ENCODE results near the gene KCNA3. TPM values are rescaled to one million over a fixed set of nuclear protein-coding genes. Genes with fewer than 3 reads are reported as not detected.

KCNA3 gene
- total and polyA plus RNA-seq, 2 of the 4 experiments (the other 2 are of a cell fraction), result under 0.01 to 0.09 TPM

GRCh38 chr1:110667776-110668175 is 7.0 kb downstream of the KCNA3 start:
- H3K4me2 ChIP-seq (ENCODE audit: low read depth, low read length), result no peak overlapping the region
- H3K79me1 ChIP-seq (ENCODE audit: low read depth in 1 of 2, low read length in 2 of 2), result no peaks in the 10 kb centered on the region; a peak in 1 of 4 replicates
- H2AK5ac ChIP-seq (ENCODE audit: low read depth, low read length), result no peak overlapping the region
- H4K5ac ChIP-seq (ENCODE audit: low read depth, low read length), result no peak overlapping the region
- no peak overlapping the region for H3K14ac ChIP-seq (replicated peaks; ENCODE audit: low read depth, low read length)
- no peak overlapping the region for H2BK20ac ChIP-seq (ENCODE audit: low read depth, low read length)
- H2BK120ac ChIP-seq (ENCODE audit: low read depth, low read length), result no peak overlapping the region
- no peak for TF ChIP-seq FOS (IDR thresholded peaks at IDR 0.05; ENCODE audit: low read depth, low read length)
- TF ChIP-seq MAZ (IDR thresholded peaks at IDR 0.05; ENCODE audit: borderline replicate concordance, low read depth, low read length), result no peak
- TF ChIP-seq USF2 (IDR thresholded peaks at IDR 0.05; ENCODE audit: low read depth, low read length), result no peak
- TF ChIP-seq CEBPB (IDR thresholded peaks at IDR 0.05; ENCODE audit: low read depth, low read length), result no peak
- no peak for TF ChIP-seq RCOR1 (IDR thresholded peaks at IDR 0.05; ENCODE audit: insufficient replicate concordance, low read length)
- TF ChIP-seq ELK1 (IDR thresholded peaks at IDR 0.05; ENCODE audit: borderline replicate concordance, low read depth, low read length), result no peak
- no peak for TF ChIP-seq POLR2A (IDR thresholded peaks at IDR 0.05; ENCODE audit: low read depth, low read length)
- no peak for TF ChIP-seq RFX5 (IDR thresholded peaks at IDR 0.05; ENCODE audit: low read depth, low read length)
- TF ChIP-seq SMC3 (IDR thresholded peaks at IDR 0.05; ENCODE audit: low read depth, low read length), result no peak
- no peak for TF ChIP-seq BHLHE40 (IDR thresholded peaks at IDR 0.05; ENCODE audit: low read depth, low read length)
- TF ChIP-seq CTCF (conservative IDR thresholded peaks at IDR 0.05; ENCODE audit: low read depth, low read length), result no peak
- no peak for TF ChIP-seq MAFK (IDR thresholded peaks at IDR 0.05; ENCODE audit: low read depth, low read length)
- TF ChIP-seq RAD21 (IDR thresholded peaks at IDR 0.05; ENCODE audit: low read length), result no peak
- TF ChIP-seq NFE2L2 (IDR thresholded peaks at IDR 0.05; ENCODE audit: low read depth, low read length), result no peak
- no peak for TF ChIP-seq MXI1 (IDR thresholded peaks at IDR 0.05; ENCODE audit: borderline replicate concordance, low read depth, low read length)
- no peak for TF ChIP-seq CHD1 (IDR thresholded peaks at IDR 0.05; ENCODE audit: low read depth, low read length)
- H3K9ac ChIP-seq (ENCODE audit: low read depth, low read length), result no peak overlapping the region
- no peaks in the 10 kb centered on the region for H4K20me1 ChIP-seq (ENCODE audit: insufficient read depth, low read length)
- no peak overlapping the region for H3K4me3 ChIP-seq (ENCODE audit: insufficient read depth, low read depth, low read length)
- POLR2A ChIA-PET (ENCODE audit: unreplicated experiment), result no interaction called here
- H4K91ac ChIP-seq (ENCODE audit: insufficient read depth, low read depth, low read length), result no peak overlapping the region
- H3K9me1 ChIP-seq (ENCODE audit: insufficient read depth, low read length), result no peaks in the 10 kb centered on the region
- H3K36me3 ChIP-seq (ENCODE audit: control insufficient read depth, insufficient read depth, low read length), result no peaks in the 10 kb centered on the region
- intact Hi-C loops (cut with micrococcal nuclease) (no loop called here), in situ Hi-C loops (cut with MboI; ENCODE audit: low sequenced_read_pairs) (no loop called here), dilution Hi-C loops (cut with HindIII; ENCODE audit: low sequenced_read_pairs, unreplicated experiment) (no loop called here)
- no peak overlapping the region for H2BK15ac ChIP-seq (ENCODE audit: low read depth, low read length)
- H4K8ac ChIP-seq (ENCODE audit: low read depth in 2 of 2, low read length in 2 of 2), result no peak overlapping the region
- H3K9me3 ChIP-seq (ENCODE audit: control insufficient read depth, insufficient read depth, low read length), result no peaks in the 10 kb centered on the region
- H3K27ac ChIP-seq (ENCODE audit: insufficient read depth, low read length), result no peak overlapping the region
- CTCF ChIA-PET, result interaction anchor here (0.7 kb wide), 1 partner anchor 360 kb away, joined by 3 read pairs; no protein-coding TSS in a partner anchor
- no peak for ATAC-seq (ENCODE audit: low read depth)
- no peak overlapping the region for H2BK5ac ChIP-seq (ENCODE audit: low read depth, low read length, poor library complexity, severe bottlenecking)
- no TSS peak for BruUV-seq (replicated peaks)
- no peak overlapping the region for H3K23ac ChIP-seq (ENCODE audit: low read depth, low read length)
- no peak overlapping the region for H3K56ac ChIP-seq (ENCODE audit: extremely low read depth, insufficient read depth, low read length)
- no peak for DNase-seq
- no CpG with 5 or more reads among the region's 2 CpGs for WGBS, 2 experiments (ENCODE audit: extremely low coverage in 2 of 2, insufficient read length in 1 of 2)
- H3K18ac ChIP-seq (ENCODE audit: low read depth, low read length), result no peak overlapping the region
- no peak overlapping the region for H2AK9ac ChIP-seq (replicated peaks; ENCODE audit: low read depth, low read length, poor library complexity)
- no peaks in the 10 kb centered on the region; the same call in 1 of the 2 replicates for H3K27me3 ChIP-seq (ENCODE audit: control insufficient read depth, insufficient read depth, low read length)
- H2AFZ ChIP-seq (replicated peaks; ENCODE audit: low read length, poor library complexity), result no peak overlapping the region
- H3K4me1 ChIP-seq (ENCODE audit: control insufficient read depth, insufficient read depth, low read length), result no peaks in the 10 kb centered on the region; the same call in 1 of the 2 replicates
- H3K4ac ChIP-seq (ENCODE audit: low read depth, low read length), result no peak overlapping the region
